Panc1 (cell line): ENCODE data around the gene RHOA. TPM values are rescaled to one million over a fixed set of nuclear protein-coding genes. Genes with fewer than 3 reads are reported as not detected.

Experiments used
- ATAC-seq: fragments of 200-7000 bp; cut with Tn5 transposase; 2 replicates; pipeline ENCODE4 v1.9.1; 2020; ENCODE audit warnings: mild to moderate bottlenecking, moderate library complexity
- BruUV-seq: library from RNA; stranded (reverse); fragments of 400-500 nt; replicated peaks from 2 replicates; lab custom pipeline; 2021; lab: Mats Ljungman, UMichigan
- CTCF ChIA-PET: fragments of 300-600 bp; sonication (Branson Sonifier 250); formaldehyde crosslinking; loops from one replicate; lab custom pipeline; 2022; ENCODE audit warnings: antibody characterized with exemption; lab: Charles Lee
- POLR2A ChIA-PET: fragments of 300-600 bp; sonication (Branson Sonifier 250); formaldehyde crosslinking; loops from one replicate; lab custom pipeline; 2022; ENCODE audit warnings: antibody characterized with exemption; lab: Charles Lee
- DNase-seq: peaks from one replicate; pipeline ENCODE4 v3.0.0-alpha.2; 2010; ENCODE audit warnings: low read depth, low spot score
- H3K27ac ChIP-seq: 2 replicates; pipeline ENCODE4 v1.5.1; 2011; ENCODE audit warnings: mild to moderate bottlenecking, low read length, inconsistent platforms
- H3K27me3 ChIP-seq: fragments of 200-500 bp; sonication (Bioruptor generic); 2 replicates; pipeline ENCODE4 v1.6.0; 2014; ENCODE audit warnings: low read length, inconsistent platforms; ENCODE audit not compliant: control insufficient read depth, insufficient read depth
- H3K36me3 ChIP-seq: fragments of 200-500 bp; sonication (Bioruptor generic); 2 replicates; pipeline ENCODE4 v1.5.1; 2014; ENCODE audit warnings: inconsistent platforms, mild to moderate bottlenecking, low read length, moderate library complexity; ENCODE audit not compliant: control insufficient read depth, insufficient read depth
- H3K4me1 ChIP-seq: 2 replicates; pipeline ENCODE4 v1.5.1; 2011; ENCODE audit warnings: inconsistent platforms, mild to moderate bottlenecking, low read length, moderate library complexity; ENCODE audit not compliant: control insufficient read depth, insufficient read depth
- H3K4me3 ChIP-seq, 2 experiments: 2 replicates each; pipeline ENCODE4 v1.5.1; 2011 to 2012; ENCODE audit warnings: low read depth in 2 of 2, low read length in 2 of 2, mild to moderate bottlenecking in 2 of 2, inconsistent platforms in 1 of 2, moderate library complexity in 1 of 2
- H3K9me3 ChIP-seq: fragments of 200-500 bp; sonication (Bioruptor generic); 2 replicates; pipeline ENCODE4 v1.5.1; 2014; ENCODE audit warnings: low read depth, mild to moderate bottlenecking, inconsistent platforms, low read length, moderate library complexity; ENCODE audit not compliant: control insufficient read depth, insufficient read depth
- CTCF ChIP-seq: fragments of 450-650 bp; IDR thresholded peaks from 2 replicates; pipeline ENCODE4 v1.5.1; 2017; ENCODE audit warnings: mild to moderate bottlenecking
- POLR2AphosphoS5 ChIP-seq: IDR thresholded peaks from 2 replicates; pipeline ENCODE4 v1.6.1; 2012; ENCODE audit warnings: mild to moderate bottlenecking, low read depth, low read length, moderate library complexity
- REST ChIP-seq, 2 experiments: IDR thresholded peaks; 2 replicates each; pipeline ENCODE4 v1.6.1; 2011 to 2012; ENCODE audit warnings: low read depth in 2 of 2, control low read depth in 1 of 2, low read length in 1 of 2, mild to moderate bottlenecking in 1 of 2, moderate library complexity in 1 of 2; ENCODE audit not compliant: insufficient read depth in 1 of 2
- SIN3A ChIP-seq: IDR thresholded peaks from 2 replicates; pipeline ENCODE4 v1.6.1; 2012; ENCODE audit warnings: low read depth, mild to moderate bottlenecking, low read length, moderate library complexity, borderline replicate concordance; ENCODE audit not compliant: insufficient read depth
- TCF7L2 ChIP-seq: IDR thresholded peaks from 2 replicates; pipeline ENCODE4 v1.6.1; 2011; ENCODE audit warnings: mild to moderate bottlenecking, low read depth, low read length, inconsistent platforms
- in situ Hi-C: cut with HindIII; loops from 2 replicates; pipeline ENCODE4 v1.10.0; 2016; ENCODE audit warnings: low sequenced_read_pairs, low pct_unique_long_range_greater_than_20kb
- intact Hi-C: fragments of 100-400 bp; cut with micrococcal nuclease; formaldehyde crosslinking; loops from one replicate; pipeline ENCODE4 v1.10.0; 2022; ENCODE audit not compliant: unreplicated experiment
- total RNA-seq: library from RNA; stranded (reverse); gene quantifications from one replicate; pipeline ENCODE4 v1.2.1, GENCODE V29; 2021; ENCODE audit not compliant: unreplicated experiment

The RHOA gene
- total RNA-seq, 1 experiment from 2014 or later = 296 TPM

- Histone ChIP-seq H3K9me3 (no peaks in the 10 kb centered on the region), H3K27me3 (no peaks in the 10 kb centered on the region), H3K27ac (no peak overlapping the region), H3K4me1 (no peaks in the 10 kb centered on the region), H3K4me3 (no peak overlapping the region), H3K36me3 (no peaks in the 10 kb centered on the region; the same call in 1 of the 2 replicates)
- in situ Hi-C loops (no loop called here), intact Hi-C loops (no loop called here)
- ChIA-PET POLR2A (no interaction called here), CTCF (no interaction called here)
- no TSS peak for BruUV-seq
- DNase-seq (no peak), ATAC-seq (no peak)
- no peak for TF ChIP-seq CTCF
- no peak for TF ChIP-seq SIN3A
- no peak for TF ChIP-seq REST (IDR thresholded peaks at IDR 0.05; ENCODE audit: insufficient read depth in 1 of 2, low read depth in 2 of 2, low read length in 1 of 2)
- no peak for TF ChIP-seq TCF7L2
- no peak for TF ChIP-seq POLR2AphosphoS5
Measured at GRCh38 chr3:49310677-49311076, 101.1 kb downstream of the RHOA start.

Other genes with a start within 250 kb of the RHOA start
- 14.1 TPM for gene CCDC71, start 245.6 kb downstream of the RHOA start, total RNA-seq
- 6.8 TPM for gene KLHDC8B, start 240.4 kb downstream of the RHOA start, total RNA-seq
- 2.3 TPM for gene C3orf62, start 134.7 kb downstream of the RHOA start, total RNA-seq
- gene USP4, start 71.9 kb downstream of the RHOA start, total RNA-seq = 39.9 TPM
- 102 TPM for gene GPX1, start 53.6 kb downstream of the RHOA start, total RNA-seq
- gene TCTA, start 447 bp upstream of the RHOA start, total RNA-seq = 17.6 TPM
- gene AMT, start 10.5 kb upstream of the RHOA start, total RNA-seq = 1.1 TPM
- gene NICN1, start 17.3 kb upstream of the RHOA start, total RNA-seq = 9.2 TPM
- 160 TPM for gene DAG1, start 58.3 kb upstream of the RHOA start, total RNA-seq
- gene BSN, start 142.5 kb upstream of the RHOA start, total RNA-seq = 0.87 TPM